HG02642 (cell line): ENCODE measurements around the gene TMEM260.
"Not testable (repeated sequence)": the region's sequence is repeated elsewhere in the genome, so short reads cannot be mapped to it uniquely, and the experiment has no call there.

ENCODE experiments used
- ATAC-seq: cut with Tn5 transposase; IDR thresholded peaks from one replicate; pipeline ENCODE4 v1.9.1; 2021; ENCODE audit warnings: mild to moderate bottlenecking; ENCODE audit not compliant: unreplicated experiment, poor library complexity

Gene TMEM260

DNA sequence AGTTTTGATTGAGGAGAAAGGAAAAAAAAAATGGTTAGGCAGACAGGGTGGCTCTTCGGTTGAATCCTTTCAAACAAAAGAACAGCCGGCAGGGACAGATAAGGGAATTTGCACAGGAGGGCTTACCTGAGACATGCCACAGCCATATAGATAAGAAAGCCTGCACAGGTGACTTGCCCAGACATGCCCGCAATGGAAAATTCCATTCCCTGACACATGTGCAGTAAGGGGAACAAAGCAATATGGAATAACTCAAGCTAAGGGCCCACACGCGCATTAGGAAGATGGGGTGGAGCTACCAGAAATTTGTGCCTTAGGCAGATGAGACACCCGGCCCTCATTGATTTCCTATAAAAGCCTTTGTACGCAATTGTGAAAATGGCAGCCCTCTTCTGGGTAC is 86.7 kb downstream of the TMEM260 start:
- no peak for ATAC-seq

DNA sequence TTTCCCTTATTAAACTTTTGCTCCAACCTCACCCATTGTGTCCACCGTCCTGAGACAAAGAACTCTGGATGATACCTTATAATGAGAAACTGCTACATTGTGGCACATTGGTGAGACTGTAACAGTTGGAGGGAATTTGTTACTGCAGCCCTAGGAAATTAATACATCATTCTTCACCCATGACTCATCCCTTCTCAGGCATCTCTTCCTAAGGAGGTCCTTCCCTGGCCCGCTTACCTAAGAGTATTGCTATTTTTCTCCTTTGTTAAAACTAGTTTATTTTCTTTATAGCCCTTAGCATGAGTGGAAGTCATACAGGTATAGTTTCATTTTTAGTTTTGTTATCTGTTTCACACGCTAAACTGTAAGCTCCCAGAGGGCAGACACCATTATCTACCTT is 87.1 kb downstream of the TMEM260 start:
- no peak for ATAC-seq

GRCh38 chr14:56667290-56667689 is 87.7 kb downstream of the TMEM260 start:
- not testable (repeated sequence) for ATAC-seq

DNA sequence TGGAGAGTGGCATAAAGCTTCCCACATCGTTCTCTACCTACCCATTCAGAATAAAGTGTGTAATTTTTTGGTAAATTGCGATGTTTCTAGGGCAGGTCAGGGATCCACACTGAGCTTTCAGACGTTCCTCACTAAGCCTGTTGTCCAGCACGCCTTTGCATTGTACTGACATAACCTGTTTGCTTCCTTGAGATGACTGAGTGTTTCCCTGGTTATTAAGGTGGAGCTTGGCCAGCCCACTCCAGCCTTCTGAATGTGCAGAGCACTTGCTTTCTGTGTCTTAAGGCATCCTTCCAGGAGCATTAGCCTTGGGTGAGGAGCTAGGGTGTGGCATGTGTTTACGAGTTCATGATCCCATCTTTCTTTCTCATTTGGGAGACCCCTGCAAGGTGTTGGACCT is 96.4 kb downstream of the TMEM260 start:
- no peak for ATAC-seq

DNA sequence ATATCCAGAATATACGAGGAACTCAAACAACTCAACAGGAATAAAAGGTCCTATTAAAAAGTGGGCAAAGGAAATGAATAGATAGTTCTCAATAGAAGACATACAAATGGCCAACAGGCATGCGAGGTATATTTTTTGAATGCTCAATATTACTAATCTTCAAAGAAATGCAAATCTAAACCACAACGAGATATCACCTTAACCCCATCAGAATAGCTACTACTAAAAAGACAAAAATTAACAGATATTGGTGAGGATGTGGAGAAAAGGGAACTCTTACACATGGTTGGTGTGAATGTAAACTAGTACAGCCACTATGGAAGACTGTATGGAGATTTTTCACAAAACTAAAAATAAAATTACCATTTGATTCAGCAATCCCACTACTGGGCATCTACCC is 99.2 kb downstream of the TMEM260 start:
- no peak for ATAC-seq

GRCh38 chr14:56686416-56686815 is 106.8 kb downstream of the TMEM260 start:
- no peak for ATAC-seq

DNA sequence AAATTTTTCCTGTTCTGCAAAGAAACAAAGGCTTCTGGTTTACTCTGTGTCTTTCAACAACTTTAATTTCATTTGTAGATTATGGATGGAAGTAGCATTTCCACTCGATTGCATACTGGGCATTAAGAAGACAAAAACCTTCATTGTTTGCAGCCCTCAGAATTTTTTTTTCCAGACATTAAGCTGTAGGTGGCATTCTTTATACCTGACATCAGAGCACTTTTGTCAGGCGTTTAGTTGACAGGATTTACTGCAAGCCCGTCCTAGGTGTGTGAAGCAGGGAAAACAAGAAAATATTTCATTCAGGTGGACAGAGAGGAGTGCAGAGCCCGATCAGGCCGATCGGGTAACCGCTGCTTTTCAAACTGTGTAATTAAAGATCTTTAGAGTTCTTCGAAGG is 107.5 kb downstream of the TMEM260 start:
- ATAC-seq: no peak

- no peak for ATAC-seq
Measured at GRCh38 chr14:56694609-56695008, 115.0 kb downstream of the TMEM260 start.

- ATAC-seq: not testable (repeated sequence)
Measured at GRCh38 chr14:56695216-56695615, 115.6 kb downstream of the TMEM260 start.
